GM18909 (cell line): ENCODE measurements around the gene SPZ1.
"Not testable (repeated sequence)": the region's sequence is repeated elsewhere in the genome, so short reads cannot be mapped to it uniquely, and the experiment has no call there.

Experiments used
- ATAC-seq: cut with Tn5 transposase; IDR thresholded peaks from one replicate; pipeline ENCODE4 v1.9.1; 2021; ENCODE audit warnings: mild to moderate bottlenecking; ENCODE audit not compliant: unreplicated experiment, poor library complexity

SPZ1 gene

GRCh38 chr5:80319702-80320101, at the start of gene SPZ1:
Gene SPZ1 (plus strand): TSS chr5:80320002. CDS start chr5:80320216, 214 bp downstream.
- ATAC-seq, result no peak

GRCh38 chr5:80270543-80270942, 49.3 kb upstream of the SPZ1 start:
- ATAC-seq, result not testable (repeated sequence)

GRCh38 chr5:80275347-80275746, 44.5 kb upstream of the SPZ1 start:
- no peak for ATAC-seq

- ATAC-seq, result no peak
Measured at GRCh38 chr5:80276186-80276585, 43.6 kb upstream of the SPZ1 start.

GRCh38 chr5:80277191-80277590, 42.6 kb upstream of the SPZ1 start:
- no peak for ATAC-seq

- no peak for ATAC-seq
Measured at GRCh38 chr5:80282054-80282453, 37.7 kb upstream of the SPZ1 start.

- no peak for ATAC-seq
Measured at GRCh38 chr5:80283360-80283759, 36.4 kb upstream of the SPZ1 start.

GRCh38 chr5:80284720-80285119, 35.1 kb upstream of the SPZ1 start:
- ATAC-seq, result no peak

- ATAC-seq, result no peak
Measured at GRCh38 chr5:80288177-80288576, 31.6 kb upstream of the SPZ1 start.

GRCh38 chr5:80289320-80289719, 30.5 kb upstream of the SPZ1 start:
- no peak for ATAC-seq

GRCh38 chr5:80291761-80292160, 28.0 kb upstream of the SPZ1 start:
- ATAC-seq, result no peak

GRCh38 chr5:80296121-80296520, 23.7 kb upstream of the SPZ1 start:
- ATAC-seq, result no peak

- no peak for ATAC-seq
Measured at GRCh38 chr5:80299601-80300000, 20.2 kb upstream of the SPZ1 start.

GRCh38 chr5:80300125-80300524, 19.7 kb upstream of the SPZ1 start:
- no peak for ATAC-seq

- ATAC-seq, result not testable (repeated sequence)
Measured at GRCh38 chr5:80300796-80301195, 19.0 kb upstream of the SPZ1 start.

- ATAC-seq, result not testable (repeated sequence)
Measured at GRCh38 chr5:80301342-80301741, 18.5 kb upstream of the SPZ1 start.

- no peak for ATAC-seq
Measured at GRCh38 chr5:80302636-80303035, 17.2 kb upstream of the SPZ1 start.

- ATAC-seq, result no peak
Measured at GRCh38 chr5:80308526-80308925, 11.3 kb upstream of the SPZ1 start.

- no peak for ATAC-seq
Measured at GRCh38 chr5:80309871-80310665, 9.7 kb upstream of the SPZ1 start.

GRCh38 chr5:80315244-80315643, 4.6 kb upstream of the SPZ1 start:
- ATAC-seq, result no peak

- no peak for ATAC-seq
Measured at GRCh38 chr5:80318212-80318611, 1.6 kb upstream of the SPZ1 start.

GRCh38 chr5:80324912-80325311, 5.1 kb downstream of the SPZ1 start:
- no peak for ATAC-seq
